Immature natural killer cell (primary cell): ENCODE results near the gene RNF220. TPM values are rescaled to one million over a fixed set of nuclear protein-coding genes. Genes with fewer than 3 reads are reported as not detected.

ENCODE experiments used
- DNase-seq, 3 donors: peaks; one replicate each; pipeline ENCODE4 v3.0.0; 2022; ENCODE audit warnings: mixed read lengths in 1 of 3
- H3K27ac Mint-ChIP-seq, 6 donors: one replicate each; pipeline ENCODE4 v1.8.0; 2020; ENCODE audit warnings: mixed read lengths in 6 of 6, mild to moderate bottlenecking in 5 of 6, inconsistent platforms in 4 of 6, moderate library complexity in 3 of 6
- H3K27me3 Mint-ChIP-seq, 3 donors: one replicate each; pipeline ENCODE4 v1.8.0; 2020 to 2021; ENCODE audit warnings: low read depth in 3 of 3, mild to moderate bottlenecking in 3 of 3, mixed read lengths in 3 of 3, moderate library complexity in 3 of 3, inconsistent platforms in 1 of 3
- H3K36me3 Mint-ChIP-seq, 3 donors: one replicate each; pipeline ENCODE4 v1.8.0; 2020; ENCODE audit warnings: mixed read lengths in 3 of 3, inconsistent platforms in 2 of 3, mild to moderate bottlenecking in 2 of 3
- H3K4me1 Mint-ChIP-seq, 2 donors: one replicate each; pipeline ENCODE4 v1.8.0; 2020; ENCODE audit warnings: inconsistent platforms in 2 of 2, mild to moderate bottlenecking in 2 of 2, mixed read lengths in 2 of 2, moderate library complexity in 1 of 2
- H3K4me3 Mint-ChIP-seq, 5 donors: one replicate each; pipeline ENCODE4 v1.8.0; 2020; ENCODE audit warnings: mild to moderate bottlenecking in 5 of 5, mixed read lengths in 5 of 5, inconsistent platforms in 3 of 5, moderate library complexity in 3 of 5
- H3K9me3 Mint-ChIP-seq, 6 donors: one replicate each; pipeline ENCODE4 v1.8.0; 2020; ENCODE audit warnings: mild to moderate bottlenecking in 6 of 6, mixed read lengths in 6 of 6, inconsistent platforms in 4 of 6, moderate library complexity in 3 of 6
- polyA plus RNA-seq, 3 donors: library from polyadenylated mRNA; unstranded; fragments of 300-500 nt; fragmentation: Illumina TruSeq; gene quantifications; one replicate each; pipeline ENCODE4 v1.2.3, GENCODE V29; 2021

The RNF220 gene
- polyA plus RNA-seq, 3 donors from 2014 or later = 69.4 to 107 (median 83.2) TPM

GRCh38 chr1:44576456-44577150, 171.5 kb downstream of the RNF220 start:
- Mint-ChIP-seq H3K27ac (no peak overlapping the region), H3K27me3 (peaks cover 0 to 4% (median 1%) of the 10 kb centered on the region in 3 donors), H3K4me1 (no peaks in the 10 kb centered on the region), H3K9me3 (no peaks in the 10 kb centered on the region), H3K4me3 (no peak overlapping the region), H3K36me3 (no peaks in the 10 kb centered on the region)
- DNase-seq = no peak

GRCh38 chr1:44581205-44581604, 176.2 kb downstream of the RNF220 start:
- Mint-ChIP-seq H3K9me3 (no peaks in the 10 kb centered on the region), H3K36me3 (no peaks in the 10 kb centered on the region), H3K27me3 (peaks cover 0 to under 1% (median 0%) of the 10 kb centered on the region in 3 donors), H3K27ac (no peak overlapping the region), H3K4me1 (no peaks in the 10 kb centered on the region), H3K4me3 (no peak overlapping the region)
- DNase-seq = no peak

GRCh38 chr1:44584167-44584566, 179.1 kb downstream of the RNF220 start:
- Mint-ChIP-seq H3K9me3 (no peaks in the 10 kb centered on the region), H3K4me1 (no peaks in the 10 kb centered on the region), H3K27ac (no peak overlapping the region), H3K4me3 (no peak overlapping the region), H3K27me3 (no peaks in the 10 kb centered on the region), H3K36me3 (no peaks in the 10 kb centered on the region)
- no peak for DNase-seq

DNA sequence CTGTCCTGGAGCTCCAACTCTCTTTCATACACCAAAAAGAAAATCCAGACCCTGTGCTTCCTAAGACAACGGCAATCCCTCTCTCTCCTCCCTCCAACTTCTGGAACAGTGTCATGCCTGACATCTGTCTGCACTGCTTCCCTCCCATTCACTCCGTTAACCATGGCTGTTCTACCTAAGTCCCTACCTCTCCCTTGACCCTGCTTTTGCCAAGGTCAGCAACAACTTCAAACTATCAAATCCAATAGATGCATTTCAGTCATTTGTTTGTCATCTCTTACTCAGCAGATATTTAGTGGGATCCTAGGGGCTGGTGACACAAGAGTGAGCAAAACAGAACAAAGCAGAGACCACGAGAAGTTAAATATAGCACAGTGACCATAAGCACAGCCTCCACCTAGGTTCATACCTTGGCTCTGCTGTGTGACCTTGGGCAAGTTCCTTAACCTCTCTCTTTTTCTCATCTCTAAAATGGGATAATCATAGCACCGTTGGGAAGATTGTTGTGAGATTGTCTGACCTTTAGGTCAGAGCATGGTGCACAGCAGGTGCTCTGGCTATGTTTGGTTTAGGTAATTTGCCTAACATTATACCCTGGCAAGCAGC, 180.4 kb downstream of the RNF220 start:
- H3K4me1 Mint-ChIP-seq = no peaks in the 10 kb centered on the region

GRCh38 chr1:44587796-44588460, 182.9 kb downstream of the RNF220 start:
- Mint-ChIP-seq H3K4me3 (no peak overlapping the region), H3K27me3 (peaks cover 0 to 3% (median 0%) of the 10 kb centered on the region in 3 donors), H3K4me1 (no peaks in the 10 kb centered on the region), H3K36me3 (no peaks in the 10 kb centered on the region), H3K27ac (no peak overlapping the region), H3K9me3 (no peaks in the 10 kb centered on the region)
- no peak for DNase-seq

More for the DNA sequence above, 180.4 kb downstream of the RNF220 start:
- H3K4me3 Mint-ChIP-seq = no peak overlapping the region
- H3K27me3 Mint-ChIP-seq = peaks cover 0 to 2% (median 0%) of the 10 kb centered on the region in 3 donors
- no peaks in the 10 kb centered on the region for H3K9me3 Mint-ChIP-seq
- no peak overlapping the region for H3K27ac Mint-ChIP-seq
- no peak for DNase-seq
- no peaks in the 10 kb centered on the region for H3K36me3 Mint-ChIP-seq

DNA sequence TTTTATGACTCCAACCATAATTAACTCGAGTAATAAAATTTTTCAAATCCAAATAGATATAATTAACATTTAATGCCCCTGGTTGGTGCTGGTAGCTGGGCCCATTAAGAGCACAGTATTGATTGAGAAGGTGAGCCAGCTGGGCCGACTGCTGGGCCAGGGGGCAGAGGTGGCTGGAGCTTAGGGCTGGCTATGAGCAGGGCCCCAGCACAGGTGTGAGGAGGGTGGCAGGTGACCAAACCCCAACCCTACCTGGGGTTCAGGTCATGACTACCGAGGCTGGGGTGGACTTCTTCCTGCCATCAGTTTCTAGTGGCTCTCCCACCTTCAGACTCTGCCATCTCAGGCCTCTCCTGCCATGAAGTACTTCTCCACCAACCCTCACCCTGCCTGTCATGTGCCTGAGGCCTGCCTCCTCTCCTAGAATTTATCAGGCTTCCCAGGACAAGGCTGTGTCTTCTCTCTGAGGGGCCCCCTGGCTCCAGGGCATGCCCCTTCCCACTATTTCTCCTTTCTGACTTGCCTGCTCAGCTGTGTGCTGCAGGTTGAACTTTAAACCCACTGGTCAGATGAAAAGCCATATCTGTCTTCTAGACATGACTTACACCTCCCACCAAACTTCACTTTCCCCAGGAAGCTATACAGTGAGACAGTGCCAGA, 183.6 kb downstream of the RNF220 start:
- Mint-ChIP-seq H3K27ac (peak overlapping the region in 1 of 6 donors; percentile 19), H3K4me3 (no peak overlapping the region), H3K4me1 (no peaks in the 10 kb centered on the region), H3K36me3 (no peaks in the 10 kb centered on the region), H3K9me3 (no peaks in the 10 kb centered on the region), H3K27me3 (peaks cover 0 to 3% (median 0%) of the 10 kb centered on the region in 3 donors)
- DNase-seq = no peak

GRCh38 chr1:44590475-44590874, 185.4 kb downstream of the RNF220 start:
- no peaks in the 10 kb centered on the region for H3K36me3 Mint-ChIP-seq
- no peak overlapping the region for H3K4me3 Mint-ChIP-seq
- no peaks in the 10 kb centered on the region for H3K9me3 Mint-ChIP-seq
- no peak for DNase-seq
- no peak overlapping the region for H3K27ac Mint-ChIP-seq
- H3K4me1 Mint-ChIP-seq = no peaks in the 10 kb centered on the region
- peaks cover 0 to 4% (median 0%) of the 10 kb centered on the region in 3 donors for H3K27me3 Mint-ChIP-seq

GRCh38 chr1:44591381-44591780, 186.3 kb downstream of the RNF220 start:
- H3K27ac Mint-ChIP-seq = no peak overlapping the region
- H3K27me3 Mint-ChIP-seq = peaks cover 0 to 4% (median 2%) of the 10 kb centered on the region in 3 donors
- H3K4me3 Mint-ChIP-seq = no peak overlapping the region
- DNase-seq = no peak
- H3K36me3 Mint-ChIP-seq = no peaks in the 10 kb centered on the region
- H3K4me1 Mint-ChIP-seq = no peaks in the 10 kb centered on the region
- no peaks in the 10 kb centered on the region for H3K9me3 Mint-ChIP-seq

GRCh38 chr1:44592208-44593145, 187.4 kb downstream of the RNF220 start:
- no peaks in the 10 kb centered on the region for H3K4me1 Mint-ChIP-seq
- H3K9me3 Mint-ChIP-seq = no peaks in the 10 kb centered on the region
- H3K36me3 Mint-ChIP-seq = no peaks in the 10 kb centered on the region
- no peak overlapping the region for H3K27ac Mint-ChIP-seq
- H3K27me3 Mint-ChIP-seq = peaks cover 0 to 4% (median 2%) of the 10 kb centered on the region in 3 donors
- DNase-seq = no peak
- no peak overlapping the region for H3K4me3 Mint-ChIP-seq

DNA sequence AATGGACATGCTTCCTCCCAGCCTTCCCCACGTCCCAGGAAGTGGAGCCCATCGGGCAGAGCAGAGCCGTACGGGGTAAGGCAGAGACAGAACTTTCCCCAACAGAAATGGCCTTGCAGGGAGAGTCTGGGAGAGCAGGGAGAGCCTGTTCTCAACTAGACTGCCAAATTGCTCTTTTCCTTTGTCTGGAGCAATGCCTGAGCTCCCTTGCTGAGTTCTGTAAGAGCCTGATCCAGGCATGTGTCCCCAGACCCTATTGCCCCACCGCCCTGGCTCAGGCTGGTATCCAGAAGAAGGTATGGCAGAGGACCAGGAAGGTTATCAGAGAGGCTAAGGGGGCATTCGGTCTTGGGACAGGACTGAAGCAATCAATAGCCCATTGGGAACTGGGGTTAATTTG, 189.3 kb downstream of the RNF220 start:
- no peaks in the 10 kb centered on the region for H3K36me3 Mint-ChIP-seq
- no peak overlapping the region for H3K27ac Mint-ChIP-seq
- DNase-seq = no peak
- peaks cover 0 to 4% (median 2%) of the 10 kb centered on the region in 3 donors for H3K27me3 Mint-ChIP-seq
- H3K4me1 Mint-ChIP-seq = no peaks in the 10 kb centered on the region
- no peak overlapping the region for H3K4me3 Mint-ChIP-seq
- H3K9me3 Mint-ChIP-seq = no peaks in the 10 kb centered on the region

- H3K36me3 Mint-ChIP-seq = no peaks in the 10 kb centered on the region
- peak; percentile 68 to 72 (median 70) for DNase-seq
- no peak overlapping the region for H3K27ac Mint-ChIP-seq
- no peaks in the 10 kb centered on the region for H3K9me3 Mint-ChIP-seq
- no peak overlapping the region for H3K4me3 Mint-ChIP-seq
- peaks cover 0 to 3% (median 2%) of the 10 kb centered on the region in 3 donors for H3K27me3 Mint-ChIP-seq
- no peaks in the 10 kb centered on the region for H3K4me1 Mint-ChIP-seq
These were observed 190.0 kb downstream of the RNF220 start for GRCh38 chr1:44594871-44595735.

GRCh38 chr1:44596511-44596910, 191.5 kb downstream of the RNF220 start:
- Mint-ChIP-seq H3K36me3 (no peaks in the 10 kb centered on the region), H3K27ac (peak overlapping the region in 1 of 6 donors; percentile 61), H3K4me3 (no peak overlapping the region), H3K27me3 (peaks cover 0 to 3% (median 2%) of the 10 kb centered on the region in 3 donors), H3K9me3 (no peaks in the 10 kb centered on the region), H3K4me1 (no peaks in the 10 kb centered on the region)
- no peak for DNase-seq
